GM18505 (cell line): ENCODE measurements around the gene LRRC8E.

Experiments
- ATAC-seq: cut with Tn5 transposase; IDR thresholded peaks from one replicate; pipeline ENCODE4 v1.9.1; 2021; ENCODE audit not compliant: unreplicated experiment
- POLR2A ChIP-seq: IDR thresholded peaks from 4 replicates; pipeline ENCODE4 v1.6.1; 2011; ENCODE audit warnings: borderline replicate concordance; ENCODE audit not compliant: insufficient read depth, insufficient read length; ENCODE audit errors: extremely low read depth

The LRRC8E gene

GRCh38 chr19:7888145-7888825, at the start of gene LRRC8E:
TSS of gene LRRC8E (plus strand) at chr19:7888510. CDS start at chr19:7895604, 7,094 bp downstream.
- no peak for ATAC-seq
- TF ChIP-seq POLR2A, result no peak

DNA sequence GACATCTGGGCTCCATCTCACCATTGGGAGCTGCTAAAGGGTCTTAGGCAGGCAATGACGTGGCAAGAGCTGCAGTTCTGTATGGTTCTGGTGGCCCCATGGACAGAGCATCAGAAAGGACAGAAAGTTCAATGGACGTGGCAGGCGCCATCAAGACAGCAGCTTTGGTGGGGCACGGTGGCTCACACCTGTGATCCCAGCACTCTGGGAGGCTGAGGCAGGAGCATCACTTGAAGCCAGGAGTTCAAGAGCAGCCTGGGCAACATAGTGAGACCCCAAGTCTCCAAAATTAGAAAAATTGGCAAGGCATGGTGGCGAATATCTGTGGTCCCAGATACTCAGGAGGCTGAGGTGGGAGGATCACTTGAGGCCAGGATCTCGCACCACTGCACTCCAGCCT, 48.8 kb upstream of the LRRC8E start:
- TF ChIP-seq POLR2A, result no peak
- ATAC-seq, result no peak

GRCh38 chr19:7840629-7841028, 47.7 kb upstream of the LRRC8E start:
- ATAC-seq, result no peak
- TF ChIP-seq POLR2A, result no peak

GRCh38 chr19:7841751-7842660, 46.3 kb upstream of the LRRC8E start:
- TF ChIP-seq POLR2A, result no peak
- no peak for ATAC-seq

DNA sequence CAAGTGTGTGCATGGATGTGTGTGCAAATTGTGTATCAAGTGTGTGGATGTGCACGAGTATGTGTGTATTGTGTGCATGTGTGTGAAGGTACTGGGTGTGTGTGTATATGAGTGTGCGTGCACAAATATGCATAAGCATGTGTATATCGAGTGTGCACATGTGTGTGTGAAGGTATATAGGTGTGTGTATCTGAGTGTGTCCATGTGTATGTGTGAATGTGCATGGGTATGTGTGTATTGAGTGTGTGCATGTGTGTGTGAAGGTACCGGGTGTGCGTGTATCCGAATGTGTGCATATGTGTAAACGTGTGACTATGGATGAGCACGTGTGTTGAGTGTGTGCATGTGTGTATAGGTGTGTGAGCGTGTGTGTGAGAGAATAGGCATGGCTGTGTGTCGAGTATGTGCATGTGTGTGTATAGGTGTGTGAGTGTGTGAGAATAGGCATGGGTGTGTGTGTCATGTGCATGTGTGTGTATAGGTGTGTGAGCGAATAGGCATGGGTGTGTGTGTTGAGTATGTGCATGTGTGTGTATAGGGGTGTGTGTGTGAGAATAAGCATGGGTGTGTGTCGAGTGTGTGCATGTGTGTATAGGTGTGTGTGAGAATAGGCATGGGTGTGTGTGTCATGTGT, 45.5 kb upstream of the LRRC8E start:
- no peak for ATAC-seq
- TF ChIP-seq POLR2A, result no peak

GRCh38 chr19:7843521-7843920, 44.8 kb upstream of the LRRC8E start:
- TF ChIP-seq POLR2A, result no peak
- ATAC-seq, result no peak

DNA sequence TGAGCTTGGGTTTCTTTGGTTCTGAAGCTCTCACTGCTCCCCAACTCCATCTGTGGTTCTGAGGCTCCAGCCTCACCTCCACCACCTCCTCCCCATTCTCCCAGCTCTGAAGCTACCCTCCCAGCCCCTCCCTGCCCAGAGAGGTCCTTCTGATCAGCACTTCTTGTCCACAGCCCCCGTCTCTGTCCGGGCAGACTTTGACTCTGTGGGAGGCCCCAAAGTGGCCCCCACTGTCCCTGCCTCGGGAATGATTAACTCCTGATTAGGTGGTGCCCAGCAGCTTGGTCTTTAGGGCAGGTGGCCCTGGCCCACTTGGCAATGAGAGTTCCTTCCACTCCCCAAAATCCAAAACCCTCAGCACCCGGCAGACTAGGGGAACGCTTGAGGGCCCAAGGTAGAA, 43.9 kb upstream of the LRRC8E start:
- TF ChIP-seq POLR2A, result no peak
- no peak for ATAC-seq

GRCh38 chr19:7844951-7845350, 43.4 kb upstream of the LRRC8E start:
- no peak for TF ChIP-seq POLR2A
- ATAC-seq, result no peak

DNA sequence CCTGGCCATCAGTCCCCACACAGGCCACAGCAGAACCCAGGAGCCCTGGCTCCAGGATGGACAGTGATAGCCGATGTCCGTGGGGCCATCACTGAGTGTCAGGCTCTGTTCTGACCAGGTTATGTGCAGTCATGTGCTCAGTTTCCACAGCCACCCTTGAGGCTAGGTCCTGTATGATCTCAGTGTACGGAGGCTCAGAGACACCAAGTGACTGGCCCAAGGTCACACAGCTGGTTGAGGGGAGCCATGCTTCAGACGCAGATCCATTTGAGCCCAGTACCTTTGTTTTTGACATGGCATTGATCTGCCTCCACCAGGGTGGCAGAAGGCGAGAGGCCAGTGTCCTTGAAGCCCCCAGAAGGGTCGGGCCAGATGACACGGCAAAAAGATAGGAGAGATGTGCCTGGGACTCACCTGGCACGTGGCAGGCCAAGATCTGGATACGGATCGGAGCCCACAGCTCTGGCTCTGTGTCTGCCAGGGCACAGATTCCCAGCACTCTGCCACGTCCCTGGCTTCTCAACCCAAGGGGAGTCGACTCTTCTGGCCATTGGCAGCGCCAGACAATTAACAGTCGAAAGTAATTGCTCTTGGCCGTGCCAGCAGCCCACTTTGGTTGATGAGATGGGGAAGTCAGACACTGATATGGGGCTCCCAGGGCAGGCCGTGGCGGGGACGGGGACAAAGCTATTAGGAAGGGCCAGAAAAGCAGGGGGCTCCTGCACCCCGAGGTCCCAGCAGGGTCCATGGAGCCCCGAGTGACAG, 42.7 kb upstream of the LRRC8E start:
- no peak for TF ChIP-seq POLR2A
- no peak for ATAC-seq

DNA sequence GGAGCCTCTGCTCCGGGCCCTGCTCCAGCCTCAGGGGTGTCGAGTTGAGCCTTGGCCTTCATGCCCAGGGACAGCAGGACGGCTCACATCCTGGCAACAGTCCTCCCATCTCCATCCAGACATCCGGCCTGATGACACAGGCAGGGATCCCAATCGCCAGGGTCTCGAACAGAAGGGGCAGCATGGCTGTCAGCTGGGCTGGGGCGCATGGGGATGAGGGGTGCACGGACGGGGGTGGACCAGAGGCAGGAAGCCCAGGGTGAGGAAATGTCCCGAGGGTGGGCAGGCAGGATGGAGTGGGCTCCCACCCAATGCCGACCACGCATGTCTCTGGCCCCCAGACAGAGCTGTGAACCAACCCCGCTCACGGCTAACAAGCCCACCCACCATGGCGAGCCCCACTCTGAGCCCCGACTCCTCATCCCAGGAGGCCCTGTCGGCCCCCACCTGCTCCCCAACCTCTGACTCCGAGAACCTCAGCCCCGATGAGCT, 42.1 kb upstream of the LRRC8E start:
- TF ChIP-seq POLR2A, result no peak
- ATAC-seq, result no peak

DNA sequence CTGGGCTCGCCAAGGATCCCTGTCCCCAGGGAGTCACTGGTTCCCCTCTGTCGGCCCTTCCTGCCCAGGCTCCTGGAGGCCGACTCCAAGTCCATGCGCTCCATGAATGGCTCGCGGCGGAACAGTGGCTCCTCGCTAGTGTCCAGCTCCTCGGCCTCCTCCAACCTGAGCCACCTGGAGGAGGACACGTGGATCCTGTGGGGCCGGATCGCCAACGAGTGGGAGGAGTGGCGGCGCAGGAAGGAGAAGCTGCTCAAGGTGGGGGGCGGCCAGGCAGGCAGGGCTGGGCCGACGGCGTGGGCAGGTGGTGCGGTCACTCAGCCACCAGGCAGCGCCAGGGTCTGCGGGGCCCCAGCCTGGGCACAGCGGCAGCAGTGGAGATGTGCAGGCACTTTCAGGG, 40.6 kb upstream of the LRRC8E start:
- ATAC-seq, result no peak
- TF ChIP-seq POLR2A, result no peak

GRCh38 chr19:7848779-7849457, 39.4 kb upstream of the LRRC8E start:
- no peak for TF ChIP-seq POLR2A
- no peak for ATAC-seq
